OCI-LY7 (cell line): ENCODE data around the gene IL12A. TPM values are rescaled to one million over a fixed set of nuclear protein-coding genes. Genes with fewer than 3 reads are reported as not detected.

Experiments
- BruUV-seq: library from RNA; stranded (reverse); fragments of 400-500 nt; replicated peaks from 2 replicates; lab custom pipeline; 2021; lab: Mats Ljungman, UMichigan
- CTCF ChIA-PET: fragments of 300-600 bp; sonication (Branson Sonifier 250); formaldehyde crosslinking; loops from one replicate; lab custom pipeline; 2022; ENCODE audit warnings: antibody characterized with exemption; ENCODE audit not compliant: unreplicated experiment; lab: Charles Lee
- POLR2A ChIA-PET: fragments of 300-600 bp; sonication (Branson Sonifier 250); formaldehyde crosslinking; loops from one replicate; lab custom pipeline; 2022; ENCODE audit warnings: antibody characterized with exemption; lab: Charles Lee
- DNase-seq: peaks from one replicate; pipeline ENCODE4 v3.0.0-alpha.2; 2015; ENCODE audit warnings: low spot score
- H2AFZ ChIP-seq: fragments of 200-600 bp; sonication (generic), shearing (Covaris generic); 2 replicates; pipeline ENCODE4 v1.6.1; 2014; ENCODE audit warnings: mild to moderate bottlenecking, antibody characterized with exemption, low read length, moderate library complexity
- H3K27ac ChIP-seq: fragments of 200-600 bp; sonication (generic); 2 replicates; pipeline ENCODE4 v1.5.1; 2014; ENCODE audit warnings: mixed run types, low read depth, mild to moderate bottlenecking, moderate library complexity, low read length, inconsistent platforms; ENCODE audit not compliant: poor library complexity, severe bottlenecking
- H3K36me3 ChIP-seq: fragments of 200-600 bp; sonication (generic); 2 replicates; pipeline ENCODE4 v1.6.1; 2014; ENCODE audit warnings: mild to moderate bottlenecking, antibody characterized with exemption, low read length, moderate library complexity, mixed read lengths; ENCODE audit not compliant: insufficient read depth
- H3K4me1 ChIP-seq: fragments of 200-600 bp; sonication (generic); 2 replicates; pipeline ENCODE4 v1.5.1; 2014; ENCODE audit warnings: mild to moderate bottlenecking, low read length; ENCODE audit not compliant: insufficient read depth, poor library complexity, severe bottlenecking
- H3K4me2 ChIP-seq: fragments of 200-600 bp; sonication (generic); 2 replicates; pipeline ENCODE4 v1.6.1; 2014; ENCODE audit warnings: mild to moderate bottlenecking, low read length
- H3K4me3 ChIP-seq: fragments of 200-600 bp; sonication (generic); 2 replicates; pipeline ENCODE4 v1.5.1; 2014; ENCODE audit warnings: mild to moderate bottlenecking, low read depth, low read length; ENCODE audit not compliant: poor library complexity, severe bottlenecking
- H3K79me2 ChIP-seq: fragments of 200-600 bp; sonication (generic); 2 replicates; pipeline ENCODE4 v1.6.1; 2016; ENCODE audit warnings: low read depth, mild to moderate bottlenecking, low read length, moderate library complexity, mixed read lengths; ENCODE audit not compliant: insufficient read depth
- H3K9me2 ChIP-seq: fragments of 200-600 bp; sonication (generic); 2 replicates; pipeline ENCODE4 v1.6.1; 2016; ENCODE audit warnings: mild to moderate bottlenecking, low read length, mixed read lengths; ENCODE audit not compliant: insufficient read depth
- H3K9me3 ChIP-seq: fragments of 200-600 bp; sonication (generic); 2 replicates; pipeline ENCODE4 v1.6.1; 2014; ENCODE audit warnings: mild to moderate bottlenecking, mixed run types, low read length, mixed read lengths
- H4K20me1 ChIP-seq: fragments of 200-600 bp; sonication (generic); 2 replicates; pipeline ENCODE4 v1.6.1; 2014; ENCODE audit warnings: mild to moderate bottlenecking, antibody characterized with exemption, low read length, moderate library complexity, mixed read lengths; ENCODE audit not compliant: insufficient read depth
- CTCF ChIP-seq: fragments of 200-600 bp; sonication (generic); conservative IDR thresholded peaks from 2 replicates; pipeline ENCODE4 v1.5.1; 2014; ENCODE audit warnings: mild to moderate bottlenecking, antibody characterized with exemption, low read length, moderate library complexity, mixed read lengths
- EZH2phosphoT487 ChIP-seq: fragments of 200-600 bp; sonication (generic); IDR thresholded peaks from 2 replicates; pipeline ENCODE4 v1.6.1; 2018; ENCODE audit warnings: low read depth, borderline replicate concordance, mild to moderate bottlenecking, mixed run types, antibody characterized with exemption, low read length, moderate library complexity, mixed read lengths
- intact Hi-C: fragments of 100-400 bp; cut with micrococcal nuclease; formaldehyde crosslinking; loops from one replicate; pipeline ENCODE4 v1.10.0; 2022; ENCODE audit not compliant: unreplicated experiment
- total RNA-seq, 2 experiments: library from RNA; depleted of rRNA in 1 of 2; stranded (reverse); fragments of >200 nt in 1 of 2; shearing (Covaris generic) in 1 of 2; gene quantifications; 2 replicates each; pipeline ENCODE4 v1.2.3, GENCODE V29; 2014 to 2022

IL12A gene
- total RNA-seq, 2 experiments from 2014 or later = not detected

- POLR2A ChIA-PET = interaction anchor here (0.7 kb wide), 1 partner anchor 947 kb away, joined by 3 read pairs; no protein-coding TSS in a partner anchor
- Histone ChIP-seq H3K27ac (no peak overlapping the region), H3K79me2 (no peaks in the 10 kb centered on the region), H4K20me1 (no peaks in the 10 kb centered on the region), H3K9me3 (no peaks in the 10 kb centered on the region), H3K4me3 (no peak overlapping the region), H2AFZ (no peak overlapping the region), H3K4me1 (no peaks in the 10 kb centered on the region), H3K36me3 (no peaks in the 10 kb centered on the region), H3K4me2 (no peak overlapping the region), H3K9me2 (no peaks in the 10 kb centered on the region)
- no peak for DNase-seq
- TF ChIP-seq CTCF (no peak), EZH2phosphoT487 (no peak)
- CTCF ChIA-PET = no interaction called here
- intact Hi-C loops = no loop called here
- BruUV-seq = no TSS peak
These were observed 1.3 kb upstream of the IL12A start for GRCh38 chr3:159987291-159987711.

- intact Hi-C loops = no loop called here
- H3K4me3 ChIP-seq = no peak overlapping the region
- H3K9me2 ChIP-seq = no peaks in the 10 kb centered on the region
- no peaks in the 10 kb centered on the region for H4K20me1 ChIP-seq
- BruUV-seq = no TSS peak
- ChIA-PET CTCF (no interaction called here), POLR2A (interaction anchor here (1.4 kb wide), 1 partner anchor 16 kb away, joined by 3 read pairs; no protein-coding TSS in a partner anchor)
- H3K27ac ChIP-seq = no peak overlapping the region
- H3K4me1 ChIP-seq = no peaks in the 10 kb centered on the region
- no peak overlapping the region for H3K4me2 ChIP-seq
- DNase-seq = no peak
- no peak overlapping the region for H2AFZ ChIP-seq
- H3K36me3 ChIP-seq = no peaks in the 10 kb centered on the region
- TF ChIP-seq EZH2phosphoT487 (no peak), CTCF (no peak)
- no peaks in the 10 kb centered on the region for H3K79me2 ChIP-seq
- no peaks in the 10 kb centered on the region for H3K9me3 ChIP-seq
These were observed 1.6 kb downstream of the IL12A start for GRCh38 chr3:159989973-159990846.

GRCh38 chr3:159991591-159991990 lies 3.0 kb downstream of the IL12A start:
- Histone ChIP-seq H3K79me2 (no peaks in the 10 kb centered on the region), H3K4me2 (no peak overlapping the region), H3K9me2 (no peaks in the 10 kb centered on the region), H3K9me3 (no peaks in the 10 kb centered on the region), H3K27ac (no peak overlapping the region), H3K4me1 (no peaks in the 10 kb centered on the region), H2AFZ (no peak overlapping the region), H3K36me3 (no peaks in the 10 kb centered on the region), H4K20me1 (no peaks in the 10 kb centered on the region), H3K4me3 (no peak overlapping the region)
- no peak for DNase-seq
- POLR2A ChIA-PET = interaction anchor here (0.8 to 1.4 kb wide), 2 partner anchors 15 to 30 kb away, joined by 3 to 4 read pairs; no protein-coding TSS in a partner anchor
- intact Hi-C loops = no loop called here
- TF ChIP-seq EZH2phosphoT487 (no peak), CTCF (no peak)
- no TSS peak for BruUV-seq
- CTCF ChIA-PET = no interaction called here
